ENCODE measurements around the gene RPTOR.

RPTOR gene

DNA sequence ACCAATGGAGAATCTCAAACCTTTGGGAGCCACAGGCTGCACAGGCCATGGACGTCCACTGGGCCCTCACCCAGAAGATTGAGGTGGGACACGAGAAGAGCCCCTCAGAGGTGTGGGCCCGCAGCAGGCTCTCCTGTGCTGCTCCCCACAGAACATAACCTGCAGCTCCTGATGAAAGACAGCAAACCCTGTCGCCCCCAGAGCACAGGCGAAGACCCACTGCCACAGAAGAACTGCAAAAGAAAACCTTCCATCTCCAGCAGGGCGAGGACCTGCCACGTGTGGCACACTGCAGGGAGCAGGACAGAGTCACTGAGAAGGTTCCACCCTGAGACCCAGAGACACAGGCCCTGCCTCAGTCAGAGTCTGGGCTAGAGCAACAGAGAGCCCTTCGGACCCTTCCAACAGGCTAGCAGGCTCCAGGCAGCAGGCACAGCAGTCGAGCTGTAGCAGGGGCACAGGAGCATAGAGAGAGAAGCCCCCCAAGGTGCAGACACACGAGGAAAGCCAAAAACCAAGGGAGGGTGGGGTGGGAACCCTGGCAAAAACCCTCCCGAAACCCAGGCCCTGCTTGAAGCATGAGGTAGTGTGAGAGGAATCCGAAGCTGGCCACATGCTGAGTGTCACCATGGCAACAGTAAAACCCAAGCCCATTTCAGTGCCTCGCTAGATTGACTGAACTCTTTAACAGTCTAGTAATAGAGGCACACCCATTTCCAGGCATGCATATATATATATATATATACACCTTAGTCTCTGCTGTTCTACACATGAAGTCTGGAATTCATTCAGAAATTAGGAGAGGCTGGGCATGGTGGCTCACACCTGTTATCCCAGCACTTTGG lies 387.0 kb downstream of the RPTOR start:
- ChIA-PET POLR2A (no interaction called here), CTCF (interaction anchor here (1.5 to 1.9 kb wide), 2 partner anchors 16 to 25 kb away, joined by 3 to 5 read pairs; no protein-coding TSS in a partner anchor)
- TF ChIP-seq, protein P1, sequence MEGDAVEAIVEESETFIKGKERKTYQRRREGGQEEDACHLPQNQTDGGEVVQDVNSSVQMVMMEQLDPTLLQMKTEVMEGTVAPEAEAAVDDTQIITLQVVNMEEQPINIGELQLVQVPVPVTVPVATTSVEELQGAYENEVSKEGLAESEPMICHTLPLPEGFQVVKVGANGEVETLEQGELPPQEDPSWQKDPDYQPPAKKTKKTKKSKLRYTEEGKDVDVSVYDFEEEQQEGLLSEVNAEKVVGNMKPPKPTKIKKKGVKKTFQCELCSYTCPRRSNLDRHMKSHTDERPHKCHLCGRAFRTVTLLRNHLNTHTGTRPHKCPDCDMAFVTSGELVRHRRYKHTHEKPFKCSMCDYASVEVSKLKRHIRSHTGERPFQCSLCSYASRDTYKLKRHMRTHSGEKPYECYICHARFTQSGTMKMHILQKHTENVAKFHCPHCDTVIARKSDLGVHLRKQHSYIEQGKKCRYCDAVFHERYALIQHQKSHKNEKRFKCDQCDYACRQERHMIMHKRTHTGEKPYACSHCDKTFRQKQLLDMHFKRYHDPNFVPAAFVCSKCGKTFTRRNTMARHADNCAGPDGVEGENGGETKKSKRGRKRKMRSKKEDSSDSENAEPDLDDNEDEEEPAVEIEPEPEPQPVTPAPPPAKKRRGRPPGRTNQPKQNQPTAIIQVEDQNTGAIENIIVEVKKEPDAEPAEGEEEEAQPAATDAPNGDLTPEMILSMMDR (IDR thresholded peaks at IDR 0.05; ENCODE audit: control extremely low read depth, extremely low read depth, low read depth, missing control alignments): no peak
- DNase-seq (ENCODE audit: extremely low spot score): no peak

DNA sequence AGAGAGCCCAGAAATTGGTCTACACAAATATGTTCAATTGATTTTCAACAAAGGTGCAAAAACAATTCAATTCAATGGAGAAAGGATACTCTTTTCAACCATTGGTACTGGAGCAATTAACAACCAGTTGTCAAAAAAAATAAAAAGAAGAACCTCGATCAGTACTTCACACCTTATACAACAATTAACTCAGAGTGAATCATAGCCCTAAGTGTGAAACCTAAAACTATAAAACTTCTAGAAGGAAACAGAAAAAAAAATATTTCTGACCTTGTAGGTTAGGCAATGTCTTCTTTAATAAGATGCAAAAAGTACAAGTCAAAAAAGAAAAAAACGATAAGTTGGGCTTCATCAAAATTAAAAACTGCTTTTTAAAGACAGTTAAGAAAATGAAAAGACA lies 390.9 kb downstream of the RPTOR start:
- ChIA-PET CTCF (no interaction called here), POLR2A (no interaction called here)
- TF ChIP-seq, protein P1 (IDR thresholded peaks at IDR 0.05; ENCODE audit: control extremely low read depth, extremely low read depth, low read depth, missing control alignments): no peak

DNA sequence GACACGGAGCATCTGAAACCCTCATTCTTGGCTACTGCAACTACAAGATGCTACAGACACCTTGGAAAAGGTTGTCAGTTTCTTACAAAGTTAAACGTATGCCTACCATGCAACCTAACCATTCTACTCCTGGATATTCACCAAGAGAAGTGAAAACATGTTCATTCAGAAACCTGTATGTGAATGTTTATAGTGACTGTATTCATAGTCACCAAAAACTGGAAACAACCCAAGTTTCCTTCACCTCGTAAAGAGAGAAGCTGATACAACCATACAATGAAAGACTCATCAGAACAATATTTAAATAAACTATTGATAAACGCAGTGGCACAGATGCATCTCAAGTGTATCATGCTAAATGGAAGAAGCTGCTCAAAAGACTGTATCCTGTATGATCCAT lies 391.6 kb downstream of the RPTOR start:
- no peak for DNase-seq (ENCODE audit: extremely low spot score)
- CTCF ChIA-PET: interaction anchor here (1.4 kb wide), 1 partner anchor 24 kb away, joined by 3 read pairs; no protein-coding TSS in a partner anchor
- TF ChIP-seq, protein P1 (IDR thresholded peaks at IDR 0.05; ENCODE audit: control extremely low read depth, extremely low read depth, low read depth, missing control alignments): no peak
- POLR2A ChIA-PET: no interaction called here

More for the DNA sequence above, 390.9 kb downstream of the RPTOR start:
- no peak for DNase-seq (ENCODE audit: extremely low spot score)

DNA sequence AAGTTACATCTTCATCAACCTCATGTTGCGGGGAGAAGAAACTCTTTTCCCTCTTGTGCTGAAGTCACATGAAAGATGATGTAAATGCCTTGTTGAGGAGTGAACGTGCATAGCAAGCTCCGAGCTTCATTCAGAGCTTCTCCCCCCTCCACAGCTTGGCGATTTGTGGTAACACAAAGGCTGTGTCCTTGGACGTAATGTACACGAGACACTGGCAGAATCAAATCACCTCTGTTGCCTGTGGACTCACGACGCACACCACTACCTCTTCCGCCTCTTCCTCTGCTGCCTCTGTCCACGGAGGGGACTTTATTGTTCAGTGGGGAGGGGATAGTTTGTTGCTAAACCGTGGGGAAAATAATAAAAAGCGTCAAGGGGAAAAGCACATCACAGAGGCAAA lies 392.1 kb downstream of the RPTOR start:
- TF ChIP-seq, protein P1 (IDR thresholded peaks at IDR 0.05; ENCODE audit: control extremely low read depth, extremely low read depth, low read depth, missing control alignments): no peak
- DNase-seq (ENCODE audit: extremely low spot score): no peak
- ChIA-PET CTCF (interaction anchor here (0.9 to 2.0 kb wide), 4 partner anchors 9 to 510 kb away, joined by 3 to 9 read pairs (median 4); no protein-coding TSS in a partner anchor), POLR2A (no interaction called here)

DNA sequence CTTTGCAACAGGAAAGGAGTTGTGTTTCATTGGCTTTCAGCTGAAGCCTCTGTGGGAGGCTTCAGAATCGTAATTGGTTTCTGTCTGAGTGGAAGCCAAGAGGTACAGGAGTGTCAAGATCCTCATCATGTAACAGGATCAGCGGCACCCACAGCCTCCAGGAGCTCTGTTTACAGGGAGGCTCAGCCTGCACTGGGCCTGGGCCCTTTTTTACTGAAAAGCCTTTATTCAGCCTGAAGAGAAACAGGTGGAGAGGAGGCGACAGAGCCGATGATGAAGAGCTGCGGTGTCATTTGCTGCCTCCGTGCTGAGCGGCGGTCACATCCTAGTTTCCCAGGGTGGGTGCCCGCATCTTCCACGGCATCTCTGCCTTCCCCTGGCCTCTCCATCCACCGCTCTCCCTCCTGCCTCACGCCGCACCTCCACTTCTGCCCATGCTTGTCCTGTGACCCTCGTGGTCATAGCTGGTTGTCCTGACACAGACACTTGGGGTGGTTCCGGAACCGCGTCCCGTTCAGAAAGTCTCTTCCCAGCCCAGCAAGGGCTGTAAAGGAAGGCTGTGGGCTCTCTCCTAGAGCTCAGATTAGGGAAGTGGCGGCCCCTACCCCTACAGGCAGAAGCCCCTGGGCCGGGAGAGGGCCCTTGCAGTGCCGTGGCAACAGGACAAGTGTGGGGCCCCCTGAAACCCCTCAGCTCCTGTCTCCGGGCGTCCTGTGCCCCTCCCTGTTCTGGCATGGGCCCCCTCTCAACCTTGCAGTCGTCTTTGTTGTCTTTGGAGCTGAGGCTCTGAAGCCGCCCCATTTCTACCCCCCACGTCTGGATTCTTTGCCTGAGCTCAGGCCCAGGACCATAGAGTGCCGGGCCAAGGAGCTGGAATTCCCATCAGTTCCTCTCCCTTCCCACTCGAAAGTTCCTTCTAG lies 393.1 kb downstream of the RPTOR start:
- ChIA-PET POLR2A (no interaction called here), CTCF (interaction anchor here (0.9 to 2.0 kb wide), 6 partner anchors 10 to 511 kb away, joined by 3 to 9 read pairs (median 4); no protein-coding TSS in a partner anchor)
- TF ChIP-seq, protein P1 (IDR thresholded peaks at IDR 0.05; ENCODE audit: control extremely low read depth, extremely low read depth, low read depth, missing control alignments): no peak
- no peak for DNase-seq (ENCODE audit: extremely low spot score)

DNA sequence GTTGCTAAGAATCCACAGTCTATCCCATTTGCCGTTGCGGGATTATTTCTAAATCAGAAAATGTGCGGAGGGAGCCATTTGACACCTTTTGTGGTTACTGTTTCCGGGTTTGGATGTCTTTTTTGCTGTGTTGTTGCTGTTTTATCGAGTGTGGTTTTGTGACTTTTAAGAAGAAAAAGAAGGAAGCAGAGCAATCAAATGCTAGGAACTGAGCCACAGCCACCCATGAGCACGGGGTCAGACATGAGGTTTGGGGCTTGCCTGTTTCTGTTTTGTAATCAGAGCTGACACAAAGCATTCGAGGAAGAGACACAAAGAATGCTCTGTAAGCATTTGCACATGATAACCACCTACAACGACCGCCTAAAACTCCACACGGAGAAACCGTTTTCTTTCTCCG lies 393.9 kb downstream of the RPTOR start:
- no peak for DNase-seq (ENCODE audit: extremely low spot score)
- TF ChIP-seq, protein P1 (IDR thresholded peaks at IDR 0.05; ENCODE audit: control extremely low read depth, extremely low read depth, low read depth, missing control alignments): no peak
- POLR2A ChIA-PET: no interaction called here
- CTCF ChIA-PET: interaction anchor here (1.4 to 2.0 kb wide), 3 partner anchors 11 to 163 kb away, joined by 3 to 9 read pairs (median 4); no protein-coding TSS in a partner anchor

Data from GM10248 (cell line).